Activated CD4-positive, alpha-beta T cell treated with anti-CD3 and anti-CD28 coated beads, Interleukin-2, Interleukin-6, amounts not matched to agents 100 ng/mL and 50 ng/mL, durations not matched to agents 16 hours and 8 hours (primary cell): ENCODE data around the gene TFIP11.
A peak's percentile ranks its signal among the peaks of the same experiment; 100 is the strongest.

Source experiments
- DNase-seq: peaks from one replicate; pipeline ENCODE4 v3.0.0-alpha.2; 2020

Gene TFIP11

GRCh38 chr22:26512149-26512793 lies at the start of gene TFIP11:
Gene TFIP11 (minus strand): TSS chr22:26512473. CDS start chr22:26510272, 2,201 bp downstream.
- peak; percentile 95 for DNase-seq

GRCh38 chr22:26561756-26562417 lies 49.6 kb upstream of the TFIP11 start:
- no peak for DNase-seq

GRCh38 chr22:26559961-26560575 lies 47.8 kb upstream of the TFIP11 start:
- DNase-seq, result no peak

GRCh38 chr22:26558248-26558895 lies 46.1 kb upstream of the TFIP11 start:
- no peak for DNase-seq

- DNase-seq, result no peak
These were observed 44.6 kb upstream of the TFIP11 start for GRCh38 chr22:26556904-26557303.

- no peak for DNase-seq
These were observed 43.2 kb upstream of the TFIP11 start for GRCh38 chr22:26555478-26555877.

- DNase-seq, result no peak
These were observed 42.7 kb upstream of the TFIP11 start for GRCh38 chr22:26554956-26555355.

GRCh38 chr22:26553056-26553752 lies 40.9 kb upstream of the TFIP11 start:
- no peak for DNase-seq

- DNase-seq, result no peak
These were observed 40.2 kb upstream of the TFIP11 start for GRCh38 chr22:26552466-26552865.

- no peak for DNase-seq
These were observed 39.3 kb upstream of the TFIP11 start for GRCh38 chr22:26551568-26551967.

- DNase-seq, result no peak
These were observed 38.3 kb upstream of the TFIP11 start for GRCh38 chr22:26550498-26551033.

GRCh38 chr22:26549902-26550497 lies 37.7 kb upstream of the TFIP11 start:
- no peak for DNase-seq

GRCh38 chr22:26548984-26549383 lies 36.7 kb upstream of the TFIP11 start:
- DNase-seq, result no peak

- no peak for DNase-seq
These were observed 36.0 kb upstream of the TFIP11 start for GRCh38 chr22:26548303-26548702.

- DNase-seq, result no peak
These were observed 35.6 kb upstream of the TFIP11 start for GRCh38 chr22:26547837-26548236.

GRCh38 chr22:26547426-26547825 lies 35.2 kb upstream of the TFIP11 start:
- DNase-seq, result peak; percentile 51

GRCh38 chr22:26546282-26546681 lies 34.0 kb upstream of the TFIP11 start:
- no peak for DNase-seq

GRCh38 chr22:26545827-26546226 lies 33.6 kb upstream of the TFIP11 start:
- no peak for DNase-seq

GRCh38 chr22:26545385-26545784 lies 33.1 kb upstream of the TFIP11 start:
- no peak for DNase-seq

- no peak for DNase-seq
These were observed 32.2 kb upstream of the TFIP11 start for GRCh38 chr22:26544489-26544888.

- peak; percentile 17 for DNase-seq
These were observed 30.6 kb upstream of the TFIP11 start for GRCh38 chr22:26542831-26543230.

GRCh38 chr22:26541167-26541819 lies 29.0 kb upstream of the TFIP11 start:
- DNase-seq, result no peak
